ENCODE data around the gene C1QL2.

Gene C1QL2

DNA sequence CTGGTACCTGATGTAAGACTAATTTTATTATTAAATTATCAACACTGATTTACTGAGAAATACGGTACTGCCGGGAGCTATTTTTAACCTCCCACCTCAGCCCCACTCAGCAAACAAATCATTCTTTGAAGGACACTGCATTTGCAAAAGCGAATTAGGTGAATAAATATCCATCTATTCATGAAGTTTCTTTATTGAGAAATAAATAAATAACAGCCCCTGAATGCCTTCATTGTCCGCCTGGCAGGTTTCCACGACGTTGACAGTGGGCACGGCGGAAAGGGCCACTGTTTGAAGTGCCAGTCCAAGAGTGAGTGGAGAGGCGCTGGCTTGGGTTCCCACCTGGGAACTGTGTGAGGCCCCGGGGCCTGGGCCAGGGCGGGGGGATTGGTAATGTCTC, 15.7 kb downstream of the C1QL2 start:
- H3K27ac ChIP-seq: no peak overlapping the region
- TF ChIP-seq, protein P1, sequence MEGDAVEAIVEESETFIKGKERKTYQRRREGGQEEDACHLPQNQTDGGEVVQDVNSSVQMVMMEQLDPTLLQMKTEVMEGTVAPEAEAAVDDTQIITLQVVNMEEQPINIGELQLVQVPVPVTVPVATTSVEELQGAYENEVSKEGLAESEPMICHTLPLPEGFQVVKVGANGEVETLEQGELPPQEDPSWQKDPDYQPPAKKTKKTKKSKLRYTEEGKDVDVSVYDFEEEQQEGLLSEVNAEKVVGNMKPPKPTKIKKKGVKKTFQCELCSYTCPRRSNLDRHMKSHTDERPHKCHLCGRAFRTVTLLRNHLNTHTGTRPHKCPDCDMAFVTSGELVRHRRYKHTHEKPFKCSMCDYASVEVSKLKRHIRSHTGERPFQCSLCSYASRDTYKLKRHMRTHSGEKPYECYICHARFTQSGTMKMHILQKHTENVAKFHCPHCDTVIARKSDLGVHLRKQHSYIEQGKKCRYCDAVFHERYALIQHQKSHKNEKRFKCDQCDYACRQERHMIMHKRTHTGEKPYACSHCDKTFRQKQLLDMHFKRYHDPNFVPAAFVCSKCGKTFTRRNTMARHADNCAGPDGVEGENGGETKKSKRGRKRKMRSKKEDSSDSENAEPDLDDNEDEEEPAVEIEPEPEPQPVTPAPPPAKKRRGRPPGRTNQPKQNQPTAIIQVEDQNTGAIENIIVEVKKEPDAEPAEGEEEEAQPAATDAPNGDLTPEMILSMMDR (IDR thresholded peaks at IDR 0.05): no peak
- no peak for TF ChIP-seq ZFX (IDR thresholded peaks at IDR 0.05; ENCODE audit: borderline replicate concordance)

- no peak for TF ChIP-seq ZFX (IDR thresholded peaks at IDR 0.05; ENCODE audit: borderline replicate concordance)
- TF ChIP-seq, protein P1 (IDR thresholded peaks at IDR 0.05): no peak
These were observed 21.0 kb downstream of the C1QL2 start for GRCh38 chr2:119137502-119137901.

GRCh38 chr2:119136872-119137271, 21.7 kb downstream of the C1QL2 start:
- H3K27ac ChIP-seq: no peak overlapping the region
- TF ChIP-seq, protein P1 (IDR thresholded peaks at IDR 0.05): no peak
- no peak for TF ChIP-seq ZFX (IDR thresholded peaks at IDR 0.05; ENCODE audit: borderline replicate concordance)

More at GRCh38 chr2:119137502-119137901, 21.0 kb downstream of the C1QL2 start:
- no peak overlapping the region for H3K27ac ChIP-seq

- no peak overlapping the region for H3K27ac ChIP-seq
These were observed 22.5 kb downstream of the C1QL2 start for GRCh38 chr2:119136093-119136492.

GRCh38 chr2:119134775-119135174, 23.8 kb downstream of the C1QL2 start:
- no peak for TF ChIP-seq ZFX (IDR thresholded peaks at IDR 0.05; ENCODE audit: borderline replicate concordance)
- TF ChIP-seq, protein P1 (IDR thresholded peaks at IDR 0.05): no peak
- H3K27ac ChIP-seq: no peak overlapping the region

More at GRCh38 chr2:119136093-119136492, 22.5 kb downstream of the C1QL2 start:
- TF ChIP-seq, protein P1 (IDR thresholded peaks at IDR 0.05): no peak
- TF ChIP-seq ZFX (IDR thresholded peaks at IDR 0.05; ENCODE audit: borderline replicate concordance): no peak

DNA sequence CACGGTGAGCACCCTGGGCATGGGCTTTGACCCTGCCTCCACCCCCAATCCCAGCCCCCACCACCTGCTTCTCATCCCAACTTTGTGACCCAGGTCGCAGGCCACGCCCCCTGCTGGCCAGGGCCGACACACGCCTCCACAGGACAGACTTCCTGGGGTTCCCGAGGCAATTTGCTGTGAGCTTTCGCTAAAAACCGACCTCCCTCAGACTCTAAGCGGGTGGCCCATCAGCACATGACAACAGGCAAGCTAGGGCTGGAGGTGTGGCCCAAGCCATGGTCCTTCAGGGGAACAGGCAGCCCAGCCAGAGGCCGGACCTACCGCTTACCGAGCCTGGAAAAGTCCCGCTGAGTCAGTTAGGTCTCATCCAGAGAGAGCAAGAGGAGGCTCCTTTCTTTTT, 31.9 kb downstream of the C1QL2 start:
- H3K27ac ChIP-seq: no peak overlapping the region
- no peak for TF ChIP-seq ZFX (IDR thresholded peaks at IDR 0.05; ENCODE audit: borderline replicate concordance)
- TF ChIP-seq, protein P1 (IDR thresholded peaks at IDR 0.05): peak; percentile 52

DNA sequence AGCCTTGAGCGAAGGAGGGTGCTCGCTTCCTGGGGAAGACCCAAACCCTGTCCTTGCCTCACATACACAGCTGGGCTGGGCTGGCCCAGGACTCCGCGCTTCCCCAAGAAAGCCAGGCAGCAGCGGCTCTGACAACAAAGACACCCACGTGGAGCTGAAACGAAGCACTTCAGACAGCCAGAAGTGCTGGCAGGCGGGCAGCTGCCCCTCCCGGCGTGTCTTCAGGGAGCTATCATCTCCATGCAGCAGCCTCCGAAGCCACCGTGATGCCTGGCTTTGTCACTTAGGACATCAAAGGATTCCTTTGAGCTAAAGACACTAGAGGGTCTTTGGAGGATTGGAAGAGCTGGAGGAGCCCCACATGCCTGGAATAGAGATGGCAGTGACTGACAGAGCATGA, 35.2 kb downstream of the C1QL2 start:
- no peak for TF ChIP-seq ZFX (IDR thresholded peaks at IDR 0.05; ENCODE audit: borderline replicate concordance)
- TF ChIP-seq, protein P1 (IDR thresholded peaks at IDR 0.05): no peak
- H3K27ac ChIP-seq: no peak overlapping the region

All from 22Rv1 (cell line).